ENCODE measurements around the gene NRBF2. TPM values are rescaled to one million over a fixed set of nuclear protein-coding genes. Genes with fewer than 3 reads are reported as not detected.
"Not testable (repeated sequence)": the region's sequence is repeated elsewhere in the genome, so short reads cannot be mapped to it uniquely, and the experiment has no call there.

NRBF2 gene
- total and polyA plus RNA-seq, 2 experiments from 2014 or later = 35.6 to 44.5 TPM

GRCh38 chr10:63094881-63095280 is 38.2 kb upstream of the NRBF2 start:
- WGBS (ENCODE audit: low lambda C conversion rate, missing lambda C conversion rate) = 75% methylated on average over 1 of the region's 1 CpG
- TF ChIP-seq, protein P1, sequence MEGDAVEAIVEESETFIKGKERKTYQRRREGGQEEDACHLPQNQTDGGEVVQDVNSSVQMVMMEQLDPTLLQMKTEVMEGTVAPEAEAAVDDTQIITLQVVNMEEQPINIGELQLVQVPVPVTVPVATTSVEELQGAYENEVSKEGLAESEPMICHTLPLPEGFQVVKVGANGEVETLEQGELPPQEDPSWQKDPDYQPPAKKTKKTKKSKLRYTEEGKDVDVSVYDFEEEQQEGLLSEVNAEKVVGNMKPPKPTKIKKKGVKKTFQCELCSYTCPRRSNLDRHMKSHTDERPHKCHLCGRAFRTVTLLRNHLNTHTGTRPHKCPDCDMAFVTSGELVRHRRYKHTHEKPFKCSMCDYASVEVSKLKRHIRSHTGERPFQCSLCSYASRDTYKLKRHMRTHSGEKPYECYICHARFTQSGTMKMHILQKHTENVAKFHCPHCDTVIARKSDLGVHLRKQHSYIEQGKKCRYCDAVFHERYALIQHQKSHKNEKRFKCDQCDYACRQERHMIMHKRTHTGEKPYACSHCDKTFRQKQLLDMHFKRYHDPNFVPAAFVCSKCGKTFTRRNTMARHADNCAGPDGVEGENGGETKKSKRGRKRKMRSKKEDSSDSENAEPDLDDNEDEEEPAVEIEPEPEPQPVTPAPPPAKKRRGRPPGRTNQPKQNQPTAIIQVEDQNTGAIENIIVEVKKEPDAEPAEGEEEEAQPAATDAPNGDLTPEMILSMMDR (IDR thresholded peaks at IDR 0.05; ENCODE audit: poor library complexity) = no peak
- TF ChIP-seq EZH2phosphoT487 (IDR thresholded peaks at IDR 0.05; ENCODE audit: low read depth, severe bottlenecking, unreplicated experiment) (no peak), EZH2 (IDR thresholded peaks at IDR 0.05; ENCODE audit: borderline replicate concordance) (no peak)
- DNase-seq (ENCODE audit: low spot score) = no peak
- Histone ChIP-seq H2AFZ (no peak overlapping the region), H3K4me2 (no peak overlapping the region), H3K9me3 (ENCODE audit: low read depth) (no peaks in the 10 kb centered on the region), H3K79me2 (no peaks in the 10 kb centered on the region), H3K36me3 (replicated peaks; ENCODE audit: insufficient read depth, low read depth) (no peaks in the 10 kb centered on the region), H3K27ac (no peak overlapping the region), H3K4me1 (ENCODE audit: insufficient read depth) (no peaks in the 10 kb centered on the region), H3K27me3 (no peaks in the 10 kb centered on the region), H3K9me2 (replicated peaks; ENCODE audit: insufficient read depth) (no peaks in the 10 kb centered on the region), H3K4me3 (no peak overlapping the region), H4K20me1 (ENCODE audit: insufficient read depth, poor library complexity, severe bottlenecking) (no peaks in the 10 kb centered on the region)

- H3K79me2 ChIP-seq = no peaks in the 10 kb centered on the region
- no peaks in the 10 kb centered on the region for H3K27me3 ChIP-seq
- H3K4me2 ChIP-seq = no peak overlapping the region
- H2AFZ ChIP-seq = no peak overlapping the region
- no peak overlapping the region for H3K27ac ChIP-seq
- H3K36me3 ChIP-seq (replicated peaks; ENCODE audit: insufficient read depth, low read depth) = no peaks in the 10 kb centered on the region
- no peak for DNase-seq (ENCODE audit: low spot score)
- H3K9me2 ChIP-seq (replicated peaks; ENCODE audit: insufficient read depth) = no peaks in the 10 kb centered on the region
- H4K20me1 ChIP-seq (ENCODE audit: insufficient read depth, poor library complexity, severe bottlenecking) = no peaks in the 10 kb centered on the region
- TF ChIP-seq EZH2phosphoT487 (IDR thresholded peaks at IDR 0.05; ENCODE audit: low read depth, severe bottlenecking, unreplicated experiment) (no peak), EZH2 (IDR thresholded peaks at IDR 0.05; ENCODE audit: borderline replicate concordance) (no peak)
- TF ChIP-seq, protein P1 (IDR thresholded peaks at IDR 0.05; ENCODE audit: poor library complexity) = no peak
- no peaks in the 10 kb centered on the region for H3K9me3 ChIP-seq (ENCODE audit: low read depth)
- no peaks in the 10 kb centered on the region for H3K4me1 ChIP-seq (ENCODE audit: insufficient read depth)
- no peak overlapping the region for H3K4me3 ChIP-seq
These were observed 33.4 kb upstream of the NRBF2 start for GRCh38 chr10:63099734-63100133.

DNA sequence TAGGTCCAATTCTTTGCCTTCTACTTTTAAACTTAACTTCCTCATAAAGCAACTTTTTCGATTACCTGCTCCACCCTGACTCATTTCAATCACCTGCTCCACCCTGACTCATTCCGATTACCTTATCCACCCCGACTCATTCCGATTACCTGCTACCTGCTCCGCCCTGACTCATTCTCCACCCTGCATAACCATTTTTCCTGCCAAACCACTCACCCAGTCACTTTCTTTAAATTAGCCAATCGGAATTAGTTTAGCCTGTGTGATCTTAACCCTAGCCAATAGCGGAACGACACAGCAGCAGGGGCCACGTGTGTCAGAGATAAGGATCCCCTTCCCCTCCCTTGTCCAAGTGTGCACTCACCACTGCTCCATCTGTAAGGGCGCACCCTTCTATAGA is 32.0 kb upstream of the NRBF2 start:
- H3K9me2 ChIP-seq (replicated peaks; ENCODE audit: insufficient read depth); DNase-seq (ENCODE audit: low spot score); H3K4me2 ChIP-seq; H3K27me3 ChIP-seq; H3K9me3 ChIP-seq (ENCODE audit: low read depth); H3K4me3 ChIP-seq; H3K4me1 ChIP-seq (ENCODE audit: insufficient read depth); H2AFZ ChIP-seq; H3K79me2 ChIP-seq; H4K20me1 ChIP-seq (ENCODE audit: insufficient read depth, poor library complexity, severe bottlenecking); H3K27ac ChIP-seq; H3K36me3 ChIP-seq (replicated peaks; ENCODE audit: insufficient read depth, low read depth): not testable (repeated sequence)
- WGBS (ENCODE audit: low lambda C conversion rate, missing lambda C conversion rate) = 95% methylated on average over 10 of the region's 10 CpGs

DNA sequence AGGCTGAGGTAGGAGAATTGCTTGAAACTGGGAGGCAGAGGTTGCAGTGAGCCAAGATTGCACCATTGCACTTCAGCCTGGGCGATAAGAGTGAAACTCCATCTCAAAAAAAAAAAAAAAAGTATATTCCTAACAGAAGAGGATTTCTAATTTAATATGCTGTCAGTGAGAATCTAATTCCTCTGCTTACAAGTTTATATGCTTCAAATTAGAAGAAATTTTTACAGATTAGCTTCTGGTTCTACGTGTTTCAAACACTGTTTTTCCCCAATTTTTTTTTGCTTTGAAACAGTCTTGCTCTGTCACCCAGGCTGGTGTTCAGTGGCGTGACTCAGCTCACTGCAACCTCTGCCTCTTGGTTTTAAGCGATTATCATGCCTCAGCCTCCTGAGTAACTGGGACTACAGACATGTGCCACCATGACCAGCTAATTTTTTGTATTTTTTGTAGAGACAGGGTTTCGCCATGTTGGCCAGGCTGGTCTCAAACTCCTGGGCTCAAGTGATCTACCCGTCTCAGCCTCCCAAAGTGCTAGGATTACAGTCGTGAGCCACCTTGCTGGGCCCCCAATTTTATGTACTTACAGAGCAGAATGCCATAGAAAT is 30.7 kb upstream of the NRBF2 start:
- not testable (repeated sequence) for H3K27ac ChIP-seq, H2AFZ ChIP-seq, H3K27me3 ChIP-seq

DNA sequence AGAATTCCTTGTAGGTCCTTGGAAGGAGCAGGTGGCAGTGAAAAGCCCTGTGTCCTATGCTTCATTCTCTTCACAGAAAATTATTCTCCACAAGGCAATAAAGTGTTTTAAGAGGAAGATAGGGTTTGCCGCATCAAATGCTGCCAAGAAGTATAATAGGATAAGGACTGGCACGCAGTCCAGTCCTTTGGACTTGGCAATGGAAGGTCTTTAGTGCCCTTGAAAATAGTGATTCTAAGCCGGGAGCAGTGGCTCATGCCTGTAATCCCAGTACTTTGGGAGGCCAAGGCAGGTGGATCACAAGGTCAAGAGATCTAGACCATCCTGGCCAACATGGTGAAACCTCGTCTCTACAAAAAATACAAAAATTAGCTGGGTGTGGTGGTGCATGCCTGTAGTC is 29.9 kb upstream of the NRBF2 start:
- not testable (repeated sequence) for H3K4me3 ChIP-seq; H3K27me3 ChIP-seq; H3K9me2 ChIP-seq (replicated peaks; ENCODE audit: insufficient read depth); H3K4me2 ChIP-seq; H3K36me3 ChIP-seq (replicated peaks; ENCODE audit: insufficient read depth, low read depth); H3K4me1 ChIP-seq (ENCODE audit: insufficient read depth); H2AFZ ChIP-seq; H3K79me2 ChIP-seq; H3K27ac ChIP-seq; H4K20me1 ChIP-seq (ENCODE audit: insufficient read depth, poor library complexity, severe bottlenecking); H3K9me3 ChIP-seq (ENCODE audit: low read depth); DNase-seq (ENCODE audit: low spot score)
- 90% methylated on average over 4 of the region's 4 CpGs for WGBS (ENCODE audit: low lambda C conversion rate, missing lambda C conversion rate)

More for the DNA sequence above, 30.7 kb upstream of the NRBF2 start:
- H3K9me2 ChIP-seq (replicated peaks; ENCODE audit: insufficient read depth); H3K4me1 ChIP-seq (ENCODE audit: insufficient read depth); H3K9me3 ChIP-seq (ENCODE audit: low read depth); H3K4me3 ChIP-seq; H4K20me1 ChIP-seq (ENCODE audit: insufficient read depth, poor library complexity, severe bottlenecking); H3K4me2 ChIP-seq; DNase-seq (ENCODE audit: low spot score); H3K79me2 ChIP-seq; H3K36me3 ChIP-seq (replicated peaks; ENCODE audit: insufficient read depth, low read depth): not testable (repeated sequence)
- 93% methylated on average over 7 of the region's 7 CpGs for WGBS (ENCODE audit: low lambda C conversion rate, missing lambda C conversion rate)
